GM19395 (cell line): ENCODE results near the gene PDE3B.
"Not testable (repeated sequence)": the region's sequence is repeated elsewhere in the genome, so short reads cannot be mapped to it uniquely, and the experiment has no call there.

ENCODE experiments used
- ATAC-seq: cut with Tn5 transposase; IDR thresholded peaks from one replicate; pipeline ENCODE4 v1.9.1; 2021; ENCODE audit warnings: mild to moderate bottlenecking, moderate library complexity; ENCODE audit not compliant: unreplicated experiment

Gene PDE3B

GRCh38 chr11:14638561-14638960, 5.0 kb upstream of the PDE3B start:
- no peak for ATAC-seq

DNA sequence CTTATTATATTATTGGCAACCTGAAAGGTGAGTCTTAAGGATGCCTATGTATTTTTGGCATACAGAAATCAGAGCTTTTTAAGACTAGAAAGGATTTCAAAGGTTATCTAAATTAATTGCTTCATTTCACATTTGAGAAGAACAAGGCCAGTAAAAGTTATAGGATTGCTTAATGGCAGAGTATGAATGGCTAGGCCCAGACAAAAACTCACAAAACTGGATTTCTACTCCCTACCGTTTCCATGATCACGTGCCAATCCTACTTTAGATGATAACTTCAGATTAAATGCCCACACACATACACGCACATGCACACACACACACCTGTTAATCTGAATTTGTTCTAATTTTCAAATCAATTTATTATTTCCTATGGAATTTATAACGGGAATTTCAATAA, 1.8 kb upstream of the PDE3B start:
- no peak for ATAC-seq

GRCh38 chr11:14642453-14642852, 1.2 kb upstream of the PDE3B start:
- no peak for ATAC-seq

- ATAC-seq: peak; percentile 2
Observed at GRCh38 chr11:14642873-14643696, 519 bp upstream of the PDE3B start.

GRCh38 chr11:14644226-14645014, 816 bp downstream of the PDE3B start:
- ATAC-seq: peak; percentile 55

GRCh38 chr11:14645015-14645912, 1.7 kb downstream of the PDE3B start:
- no peak for ATAC-seq

GRCh38 chr11:14645985-14646900, 2.6 kb downstream of the PDE3B start:
- no peak for ATAC-seq

GRCh38 chr11:14650064-14650463, 6.5 kb downstream of the PDE3B start:
- ATAC-seq: no peak

DNA sequence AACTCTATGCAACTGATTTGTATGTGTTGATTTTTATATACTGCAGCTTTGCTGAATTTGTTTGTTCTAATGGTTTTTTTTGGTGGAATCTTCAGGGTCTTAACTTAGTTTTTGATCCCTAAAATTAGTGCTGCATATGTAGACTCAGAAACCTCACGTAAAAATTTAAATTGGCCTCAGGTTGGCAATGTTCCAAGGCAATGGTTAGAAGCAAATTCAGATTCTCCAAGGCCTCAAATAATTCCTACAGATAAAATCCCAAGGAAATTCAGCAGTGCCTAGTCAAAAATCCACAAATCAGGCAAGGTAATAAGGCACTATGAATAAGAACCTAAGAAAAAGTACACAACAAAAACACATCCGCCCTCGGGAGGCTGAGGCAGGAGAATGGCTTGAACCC, 9.5 kb downstream of the PDE3B start:
- no peak for ATAC-seq

DNA sequence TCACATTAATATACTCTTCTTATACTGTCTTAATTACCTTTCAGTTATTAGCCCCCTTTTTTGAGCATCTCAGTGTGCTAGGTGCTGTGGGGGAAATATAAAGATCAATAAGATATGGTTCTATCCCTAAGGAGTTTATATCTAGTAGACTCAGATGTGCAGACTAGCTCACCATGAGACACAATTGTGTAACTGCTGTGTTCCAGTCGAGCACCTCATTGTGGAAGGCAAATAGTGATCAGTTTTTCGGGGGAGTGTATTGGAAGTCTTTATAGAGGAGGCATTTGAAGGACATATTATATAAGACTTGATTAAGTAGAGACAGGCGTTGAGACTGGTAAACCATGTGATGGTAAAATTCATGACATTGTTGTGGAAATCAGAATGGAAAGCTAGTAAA, 11.8 kb downstream of the PDE3B start:
- no peak for ATAC-seq

DNA sequence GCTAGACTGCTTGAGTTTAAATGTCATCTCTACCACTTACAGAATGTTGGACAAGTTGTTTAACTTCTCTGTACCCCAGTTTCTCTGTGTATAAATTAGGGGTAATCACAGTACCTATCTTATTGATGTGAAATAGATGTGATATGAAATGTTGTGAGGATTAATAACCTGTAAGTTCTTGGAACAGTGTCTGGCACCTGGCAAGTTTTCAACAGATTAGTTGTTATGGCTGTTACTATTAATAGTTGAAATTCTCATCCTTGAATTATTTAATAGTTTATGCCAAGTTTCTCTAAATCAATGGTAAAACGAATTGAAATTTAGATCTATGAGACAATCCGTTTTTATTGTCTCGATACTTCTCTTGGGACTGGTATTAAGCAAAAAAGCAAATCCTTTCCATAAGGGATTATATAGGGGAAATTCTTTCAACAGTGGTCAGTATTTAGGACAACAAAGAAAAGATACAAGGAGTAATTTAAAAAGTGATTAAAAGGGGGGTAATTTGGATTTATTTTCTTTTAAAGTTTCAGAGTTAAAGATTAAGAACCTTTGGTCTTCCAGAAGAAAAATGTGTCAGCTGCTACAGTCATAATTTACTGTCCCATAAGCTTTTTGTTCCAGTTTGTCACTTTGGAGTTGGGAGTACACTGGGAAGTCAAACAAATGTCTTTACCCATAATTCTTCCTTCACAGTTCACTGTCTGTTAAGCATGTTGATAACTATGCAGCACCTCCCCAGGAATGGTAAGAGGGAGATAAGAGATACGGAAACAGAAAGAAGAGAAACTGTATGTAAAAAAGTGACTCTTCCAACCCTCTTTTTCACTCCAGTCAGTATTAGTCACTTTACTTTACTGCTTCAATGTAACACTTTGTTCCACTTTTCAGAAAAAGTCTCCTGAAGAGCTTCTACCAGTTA, 13.2 kb downstream of the PDE3B start:
- no peak for ATAC-seq

DNA sequence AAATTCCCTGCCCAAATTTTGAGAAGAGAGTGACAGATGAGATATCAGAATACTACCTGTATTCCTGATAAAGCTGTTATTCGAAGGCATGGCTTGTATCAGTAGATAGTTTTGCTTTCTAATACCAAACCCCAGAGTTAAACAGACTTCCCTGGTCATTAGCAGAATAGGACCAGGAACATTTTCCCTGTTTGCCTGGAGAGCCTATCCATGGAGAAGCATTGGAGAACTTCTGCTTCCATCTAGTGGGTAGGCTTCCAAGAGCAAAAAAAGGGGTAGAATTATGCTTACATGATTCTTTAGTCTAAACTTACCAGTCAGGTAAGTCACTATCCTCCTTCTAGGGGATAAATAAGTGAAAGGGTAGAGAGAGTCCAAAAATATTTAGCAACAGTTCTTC, 14.2 kb downstream of the PDE3B start:
- no peak for ATAC-seq

DNA sequence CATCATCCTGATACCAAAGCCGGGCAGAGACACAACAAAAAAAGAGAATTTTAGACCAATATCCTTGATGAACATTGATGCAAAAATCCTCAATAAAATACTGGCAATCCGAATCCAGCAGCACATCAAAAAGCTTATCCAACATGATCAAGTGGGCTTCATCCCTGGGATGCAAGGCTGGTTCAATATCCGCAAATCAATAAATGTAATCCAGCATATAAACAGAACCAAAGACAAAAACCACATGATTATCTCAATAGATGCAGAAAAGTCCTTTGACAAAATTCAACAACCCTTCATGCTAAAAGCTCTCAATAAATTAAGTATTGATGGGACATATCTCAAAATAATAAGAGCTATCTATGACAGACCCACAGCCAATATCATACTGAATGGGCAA, 21.3 kb downstream of the PDE3B start:
- ATAC-seq: not testable (repeated sequence)

GRCh38 chr11:14667329-14667728, 23.7 kb downstream of the PDE3B start:
- not testable (repeated sequence) for ATAC-seq

DNA sequence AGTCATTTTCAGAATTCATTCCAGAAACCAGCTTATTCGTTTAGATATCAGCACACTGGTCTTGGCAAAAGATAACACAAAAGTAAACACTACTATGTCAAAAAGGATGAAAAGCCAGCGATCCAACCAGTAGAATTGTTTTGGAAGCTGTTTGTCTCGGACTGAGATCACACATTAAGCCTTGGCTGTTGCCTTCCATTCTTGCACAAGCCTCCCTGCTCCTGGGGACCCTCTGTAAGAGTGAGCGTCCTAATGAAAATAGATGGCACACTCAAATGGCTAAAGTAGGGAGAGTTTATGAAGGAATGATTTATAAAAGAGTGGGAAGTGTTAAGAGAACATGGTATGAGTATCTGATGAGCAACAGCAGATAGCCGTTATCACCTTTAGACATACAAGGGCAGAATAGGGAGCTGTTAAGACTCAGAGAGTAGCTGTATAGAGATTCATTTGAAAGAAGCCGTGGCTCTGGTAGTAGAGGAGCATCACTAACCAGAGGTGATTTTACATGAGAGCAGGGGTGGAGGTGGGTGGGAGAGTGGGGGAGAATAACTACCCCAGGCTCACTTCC, 25.2 kb downstream of the PDE3B start:
- ATAC-seq: no peak

DNA sequence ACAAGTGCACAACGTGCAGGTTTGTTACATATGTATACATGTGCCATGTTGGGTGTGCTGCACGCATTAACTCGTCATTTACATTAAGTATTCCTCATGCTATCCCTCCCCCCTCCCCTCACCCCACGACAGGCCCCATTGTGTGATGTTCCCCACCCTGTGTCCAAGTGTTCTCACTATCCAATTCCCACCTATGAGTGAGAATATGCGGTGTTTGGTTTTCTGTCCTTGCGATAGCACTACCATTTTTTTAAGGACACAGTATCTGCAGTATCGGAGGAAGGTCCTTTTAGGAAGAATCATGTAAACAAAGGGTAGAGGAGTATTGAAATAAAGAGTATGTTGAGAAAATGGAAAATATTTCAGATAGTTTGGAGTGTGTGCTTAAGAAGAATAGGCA, 25.9 kb downstream of the PDE3B start:
- ATAC-seq: no peak

- no peak for ATAC-seq
Observed at GRCh38 chr11:14669958-14670357, 26.4 kb downstream of the PDE3B start.

- ATAC-seq: no peak
Observed at GRCh38 chr11:14672635-14673034, 29.0 kb downstream of the PDE3B start.

GRCh38 chr11:14673421-14673820, 29.8 kb downstream of the PDE3B start:
- no peak for ATAC-seq
